Liver (tissue), 9 donors: ENCODE measurements around the gene CYP11A1. TPM values are rescaled to one million over a fixed set of nuclear protein-coding genes. Genes with fewer than 3 reads are reported as not detected.

ENCODE experiments used
- DNase-seq: peaks from one replicate; pipeline ENCODE4 v3.0.0-alpha.2; 2017; ENCODE audit warnings: low spot score
- H3K27ac ChIP-seq, 2 donors: one replicate each; pipeline ENCODE4 v1.7.0; 2013; ENCODE audit warnings: inconsistent platforms in 2 of 2, low read length in 2 of 2, control low read depth in 1 of 2, low read depth in 1 of 2, mild to moderate bottlenecking in 1 of 2
- H3K27me3 ChIP-seq, 4 donors: one replicate each; pipeline versions ENCODE4 v1.6.1 to v1.7.0; 2013; ENCODE audit warnings: low read length in 3 of 4, inconsistent platforms in 1 of 4, mild to moderate bottlenecking in 1 of 4, moderate library complexity in 1 of 4; ENCODE audit not compliant: control insufficient read depth in 4 of 4, insufficient read depth in 4 of 4
- H3K36me3 ChIP-seq, 4 donors: one replicate each; pipeline versions ENCODE4 v1.6.1 to v1.7.0; 2013; ENCODE audit warnings: low read length in 3 of 4, mild to moderate bottlenecking in 3 of 4, low read depth in 1 of 4, moderate library complexity in 1 of 4; ENCODE audit not compliant: control insufficient read depth in 4 of 4, insufficient read depth in 3 of 4
- H3K4me1 ChIP-seq, 4 donors: one replicate each; pipeline versions ENCODE4 v1.6.1 to v1.7.0; 2013; ENCODE audit warnings: low read length in 3 of 4, mild to moderate bottlenecking in 3 of 4, moderate library complexity in 1 of 4; ENCODE audit not compliant: control insufficient read depth in 4 of 4, insufficient read depth in 4 of 4
- H3K4me3 ChIP-seq, 3 donors: one replicate each; pipeline versions ENCODE4 v1.6.1 to v1.7.0; 2013; ENCODE audit warnings: low read length in 3 of 3, control low read depth in 1 of 3, low read depth in 1 of 3, mild to moderate bottlenecking in 1 of 3
- H3K9ac ChIP-seq, 2 donors: one replicate each; pipeline ENCODE4 v1.7.0; 2013; ENCODE audit warnings: low read length in 2 of 2, mild to moderate bottlenecking in 2 of 2, moderate library complexity in 2 of 2, control low read depth in 1 of 2, low read depth in 1 of 2
- H3K9me3 ChIP-seq, 4 donors: one replicate each; pipeline versions ENCODE4 v1.6.1 to v1.7.0; 2013; ENCODE audit warnings: low read length in 3 of 4; ENCODE audit not compliant: control insufficient read depth in 4 of 4
- ATF3 ChIP-seq: IDR thresholded peaks from 2 replicates; pipeline ENCODE4 v1.6.1; 2016; ENCODE audit warnings: antibody characterized with exemption
- CTCF ChIP-seq: fragments of 150-350 bp; IDR thresholded peaks from 2 replicates; pipeline ENCODE4 v1.5.1; 2017; ENCODE audit warnings: improper control_type of control experiment, low read depth, low read length; ENCODE audit not compliant: missing input control
- EGR1 ChIP-seq, 2 donors: IDR thresholded peaks; 2 replicates each; pipeline ENCODE4 v1.6.1; 2016 to 2018; ENCODE audit warnings: antibody characterized with exemption in 2 of 2, low read depth in 2 of 2
- FOXA1 ChIP-seq: IDR thresholded peaks from 2 replicates; pipeline ENCODE4 v1.6.1; 2016; ENCODE audit warnings: antibody characterized with exemption
- FOXA2 ChIP-seq: IDR thresholded peaks from 2 replicates; pipeline ENCODE4 v1.6.1; 2016; ENCODE audit warnings: antibody characterized with exemption
- GABPA ChIP-seq, 2 donors: IDR thresholded peaks in 1 of 2; conservative IDR thresholded peaks in 1 of 2; 2 replicates each; pipeline ENCODE4 v1.6.1; 2016; ENCODE audit warnings: antibody characterized with exemption in 2 of 2, mild to moderate bottlenecking in 1 of 2, moderate library complexity in 1 of 2
- HNF4A ChIP-seq, 2 donors: conservative IDR thresholded peaks; 2 replicates each; pipeline ENCODE4 v1.6.1; 2016; ENCODE audit warnings: antibody characterized with exemption in 2 of 2, mild to moderate bottlenecking in 2 of 2
- HNF4G ChIP-seq: IDR thresholded peaks from 2 replicates; pipeline ENCODE4 v1.6.1; 2016; ENCODE audit warnings: antibody characterized with exemption
- JUND ChIP-seq, 2 donors: IDR thresholded peaks; 2 replicates each; pipeline ENCODE4 v1.6.1; 2016; ENCODE audit warnings: antibody characterized with exemption in 2 of 2
- MAX ChIP-seq: IDR thresholded peaks from 2 replicates; pipeline ENCODE4 v1.6.1; 2016; ENCODE audit warnings: antibody characterized with exemption
- NR2F2 ChIP-seq: IDR thresholded peaks from 2 replicates; pipeline ENCODE4 v1.6.1; 2016; ENCODE audit warnings: antibody characterized with exemption
- RAD21 ChIP-seq, 2 donors: IDR thresholded peaks; 2 replicates each; pipeline ENCODE4 v1.6.1; 2016; ENCODE audit warnings: antibody characterized with exemption in 2 of 2, mild to moderate bottlenecking in 2 of 2
- REST ChIP-seq: IDR thresholded peaks from 2 replicates; pipeline ENCODE4 v1.6.1; 2016; ENCODE audit warnings: antibody characterized with exemption, mild to moderate bottlenecking
- RXRA ChIP-seq, 2 donors: IDR thresholded peaks; 2 replicates each; pipeline ENCODE4 v1.6.1; 2017 to 2018; ENCODE audit warnings: antibody characterized with exemption in 2 of 2, mild to moderate bottlenecking in 1 of 2
- SP1 ChIP-seq: IDR thresholded peaks from 2 replicates; pipeline ENCODE4 v1.6.1; 2018; ENCODE audit warnings: antibody characterized with exemption, mild to moderate bottlenecking
- TAF1 ChIP-seq: conservative IDR thresholded peaks from 2 replicates; pipeline ENCODE4 v1.6.1; 2016; ENCODE audit warnings: antibody characterized with exemption, mild to moderate bottlenecking
- YY1 ChIP-seq: IDR thresholded peaks from 2 replicates; pipeline ENCODE4 v1.6.1; 2016; ENCODE audit warnings: antibody characterized with exemption, mild to moderate bottlenecking
- ZBTB33 ChIP-seq: IDR thresholded peaks from 2 replicates; pipeline ENCODE4 v1.6.1; 2016; ENCODE audit warnings: antibody characterized with exemption
- WGBS: extraction: QIAGEN DNeasy Blood & Tissue Kit; methylation state at CpG from one replicate; pipeline ENCODE4 v1.1.7; 2013; 5-methylcytosine and 5-hydroxymethylcytosine counted together
- polyA plus RNA-seq, 2 donors: library from polyadenylated mRNA; stranded (reverse) in 1 of 2; unstranded in 1 of 2; fragments of 200-250 nt in 1 of 2; fragments of >200 nt in 1 of 2; fragmentation: Nextera tagmentation in 1 of 2; extraction: Ambion mirVana in 1 of 2; gene quantifications; one replicate each; pipeline versions ENCODE4 v1.2.1 to v1.2.3, GENCODE V29; 2013 to 2015
- total RNA-seq, 2 donors: library from RNA; depleted of rRNA; stranded (reverse); fragments of >200 nt; gene quantifications; one replicate each; pipeline ENCODE4 v1.2.3, GENCODE V29; 2014
- donor health status: healthy.
- donor health status: healthy.
- donor health status: healthy.
- donor health status: healthy.
- donor health status: healthy.

CYP11A1 gene
- total and polyA plus RNA-seq, 4 donors, result 0.47 to 2.3 (median 1.9) TPM

GRCh38 chr15:74326746-74327145 lies 40.7 kb downstream of the CYP11A1 start (continued):
- TF ChIP-seq CTCF (no peak), RAD21 (IDR thresholded peaks at IDR 0.05) (no peak), YY1 (no peak), HNF4G (no peak), NR2F2 (no peak), HNF4A (conservative IDR thresholded peaks at IDR 0.05) (no peak), GABPA (IDR thresholded peaks at IDR 0.05 in 1 of 2, conservative IDR thresholded peaks at IDR 0.05 in 1 of 2) (no peak), FOXA2 (no peak)

GRCh38 chr15:74324714-74325113 lies 42.7 kb downstream of the CYP11A1 start:
- DNase-seq, result no peak
- Histone ChIP-seq H3K27me3 (no peaks in the 10 kb centered on the region), H3K9me3 (no peaks in the 10 kb centered on the region), H3K27ac (no peak overlapping the region), H3K4me1 (no peaks in the 10 kb centered on the region), H3K4me3 (no peak overlapping the region), H3K36me3 (no peaks in the 10 kb centered on the region), H3K9ac (no peak overlapping the region)
- TF ChIP-seq HNF4G (no peak), RXRA (IDR thresholded peaks at IDR 0.05) (no peak), JUND (IDR thresholded peaks at IDR 0.05) (no peak), ZBTB33 (no peak), HNF4A (conservative IDR thresholded peaks at IDR 0.05) (no peak), FOXA2 (no peak), TAF1 (no peak), CTCF (no peak), GABPA (IDR thresholded peaks at IDR 0.05 in 1 of 2, conservative IDR thresholded peaks at IDR 0.05 in 1 of 2) (no peak), MAX (no peak), REST (no peak), SP1 (no peak), FOXA1 (no peak), YY1 (no peak), NR2F2 (no peak), ATF3 (no peak), EGR1 (IDR thresholded peaks at IDR 0.05; ENCODE audit: low read depth in 2 of 2) (no peak), RAD21 (IDR thresholded peaks at IDR 0.05) (no peak)
- WGBS, result 69% methylated on average over 3 of the region's 3 CpGs
